NCI-H1048 (cell line): ENCODE data around the gene SLC29A2.
"Not testable (repeated sequence)": the region's sequence is repeated elsewhere in the genome, so short reads cannot be mapped to it uniquely, and the experiment has no call there.

Source experiments
- DNase-seq: peaks from one replicate; lab custom pipeline; 2025; lab: John Stamatoyannopoulos, UW

The SLC29A2 gene

GRCh38 chr11:66384316-66384715 lies 12.8 kb upstream of the SLC29A2 start:
- not testable (repeated sequence) for DNase-seq

DNA sequence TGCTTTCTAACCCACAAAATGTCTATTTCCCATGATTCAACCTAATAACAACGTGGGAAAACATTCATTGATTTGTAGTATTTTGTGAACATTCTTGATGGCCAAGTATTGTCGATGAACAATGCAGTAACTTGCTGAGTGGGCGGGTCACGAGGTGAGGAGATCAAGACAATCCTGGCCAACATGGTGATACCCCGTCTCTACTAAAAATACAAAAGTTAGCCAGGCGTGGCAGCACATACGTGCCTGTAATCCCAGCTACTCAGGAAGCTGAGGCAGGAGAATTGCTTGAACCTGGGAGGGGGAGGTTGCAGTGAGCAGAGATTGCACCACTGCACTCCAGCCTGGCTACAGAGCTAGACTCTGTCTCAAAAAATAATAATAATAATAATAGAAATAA lies 8.7 kb upstream of the SLC29A2 start:
- DNase-seq = not testable (repeated sequence)

DNA sequence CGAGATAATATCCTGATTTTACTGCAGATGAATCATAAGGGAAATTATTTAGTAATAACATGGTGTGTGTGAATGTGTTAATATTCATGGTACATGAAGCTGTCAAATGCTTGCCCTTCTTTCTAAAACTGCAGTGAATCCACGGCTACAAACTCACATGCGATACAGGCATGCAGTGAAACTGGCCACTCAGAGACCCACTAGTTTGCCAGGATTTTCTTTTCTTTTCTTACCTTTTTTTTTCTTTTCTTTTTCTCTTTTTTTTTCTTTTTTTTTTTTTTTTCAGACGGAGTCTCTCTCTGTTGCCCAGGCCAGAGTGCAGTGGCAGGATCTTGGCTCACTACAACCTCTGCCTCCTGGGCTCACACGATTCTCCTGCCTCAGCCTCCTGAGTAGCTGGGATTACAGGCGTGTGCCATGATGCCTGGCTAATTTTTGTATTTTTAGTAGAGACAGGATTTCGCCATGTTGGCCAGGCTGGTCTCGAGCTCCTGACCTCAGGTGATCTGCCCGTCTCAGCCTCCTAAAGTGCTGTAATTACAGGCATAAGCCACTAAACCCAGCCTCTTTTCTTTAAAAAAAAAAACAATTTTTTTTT lies 2.2 kb upstream of the SLC29A2 start:
- DNase-seq = not testable (repeated sequence)

GRCh38 chr11:66373265-66373664 lies 1.7 kb upstream of the SLC29A2 start:
- no peak for DNase-seq

DNA sequence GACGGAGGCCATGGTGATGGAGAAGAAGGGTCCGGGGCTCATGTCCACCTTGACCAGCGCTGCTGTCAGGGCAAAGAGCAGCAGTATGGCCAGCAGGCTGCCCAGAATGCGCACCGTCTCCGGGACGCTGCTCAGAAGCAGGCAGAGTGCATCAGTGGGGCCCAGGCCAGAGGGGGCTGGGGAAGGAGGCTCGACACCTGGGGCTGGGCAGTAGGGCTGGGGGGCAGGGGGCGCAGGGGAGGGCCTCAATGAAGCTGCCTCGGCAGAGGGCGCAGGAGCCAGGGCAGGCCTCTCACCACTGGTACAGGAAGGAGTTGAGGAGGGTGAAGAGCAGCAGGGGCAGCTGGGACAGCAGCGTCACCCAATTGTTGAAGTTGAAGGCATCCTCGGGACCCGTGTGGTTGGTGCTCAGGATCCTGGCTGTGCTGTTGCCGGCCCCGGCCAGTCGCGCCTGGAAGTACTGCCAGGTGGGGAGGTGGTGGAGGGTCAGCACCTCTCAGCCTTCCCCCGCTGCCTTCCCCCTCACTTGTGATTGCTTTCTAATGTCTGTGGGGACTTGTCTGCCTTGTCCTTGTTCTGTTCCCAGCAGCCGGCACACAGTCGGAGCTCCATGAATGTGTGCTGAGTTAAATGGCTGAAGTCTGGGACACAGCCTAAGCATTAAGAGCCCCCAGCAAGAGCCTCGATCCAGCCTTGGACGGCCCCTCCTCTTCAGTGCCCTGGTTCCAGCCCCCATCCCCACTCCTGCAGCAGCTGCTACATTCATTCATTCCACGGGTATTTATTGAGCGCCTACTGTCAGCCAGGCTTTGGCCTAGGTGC lies 2.3 kb downstream of the SLC29A2 start:
- DNase-seq = no peak

- DNase-seq = no peak
Observed at GRCh38 chr11:66368484-66368883, 3.1 kb downstream of the SLC29A2 start.

- DNase-seq = no peak
Observed at GRCh38 chr11:66367561-66368312, 3.8 kb downstream of the SLC29A2 start.

- DNase-seq = no peak
Observed at GRCh38 chr11:66366844-66367477, 4.6 kb downstream of the SLC29A2 start.

DNA sequence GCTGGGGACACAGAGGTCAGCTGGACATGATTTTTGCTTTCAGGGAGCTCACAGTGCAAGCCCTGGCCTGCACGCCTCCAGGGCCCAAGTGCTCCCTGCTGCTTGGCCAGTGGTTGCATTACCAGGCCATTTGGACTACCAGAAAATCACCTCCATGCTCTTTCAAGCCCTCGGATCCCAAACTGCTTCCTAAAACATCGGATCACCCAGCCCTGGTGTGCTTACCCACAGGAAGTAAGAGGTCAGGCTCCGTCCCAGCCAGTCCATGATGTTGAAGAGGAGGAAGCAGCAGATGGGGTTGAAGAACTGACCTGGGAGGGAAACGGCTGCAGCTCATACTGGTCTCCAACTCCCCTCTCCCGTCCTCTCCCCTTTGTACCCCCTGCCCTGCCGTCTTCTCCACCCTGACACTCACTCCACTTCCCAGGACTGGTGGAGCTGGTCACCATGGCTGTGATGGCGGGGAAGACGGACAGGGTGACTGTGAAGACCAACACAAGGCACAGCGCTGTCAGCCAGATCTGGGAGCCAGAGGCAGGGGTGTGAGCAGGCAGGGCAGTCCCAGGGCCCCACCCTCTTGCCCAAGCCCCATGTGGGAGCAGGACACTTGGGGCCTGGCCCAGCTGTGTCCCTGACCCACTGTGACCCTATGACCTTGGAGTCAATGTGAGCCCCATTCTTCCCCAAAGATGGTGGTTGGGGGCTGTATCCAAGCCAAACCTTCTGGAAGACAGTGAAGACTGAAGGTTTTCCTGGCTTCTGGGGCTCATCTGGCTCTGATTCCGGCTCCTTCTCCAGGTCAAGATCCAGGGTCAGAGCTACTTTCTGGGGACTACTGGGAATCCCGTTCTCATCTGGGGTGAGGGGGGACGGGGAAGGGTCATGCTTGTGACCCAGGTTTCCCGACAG lies 5.6 kb downstream of the SLC29A2 start:
- DNase-seq = no peak

- no peak for DNase-seq
Observed at GRCh38 chr11:66365166-66365565, 6.4 kb downstream of the SLC29A2 start.

GRCh38 chr11:66363805-66364535 lies 7.6 kb downstream of the SLC29A2 start:
- no peak for DNase-seq

DNA sequence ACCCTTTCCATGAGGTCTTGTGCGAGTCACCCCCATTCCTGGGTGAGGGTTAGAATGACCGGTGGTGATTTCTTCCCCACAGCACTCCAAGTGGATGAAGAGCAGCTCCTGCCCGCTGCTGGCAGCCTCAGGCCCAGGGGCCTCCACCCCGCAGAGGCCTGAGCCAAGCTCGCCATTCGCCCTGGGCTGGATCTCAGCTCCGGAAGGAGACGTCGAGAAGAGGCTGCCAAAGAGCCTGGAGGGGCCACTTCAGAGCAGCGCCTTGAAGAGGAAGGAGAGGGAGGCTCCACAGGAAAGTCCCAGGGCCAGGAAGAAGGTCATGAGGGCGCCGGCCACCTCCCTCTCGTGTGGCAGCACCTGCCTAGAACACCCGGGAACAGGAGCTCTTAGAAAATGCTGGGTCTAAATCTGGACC lies 8.4 kb downstream of the SLC29A2 start:
- no peak for DNase-seq

DNA sequence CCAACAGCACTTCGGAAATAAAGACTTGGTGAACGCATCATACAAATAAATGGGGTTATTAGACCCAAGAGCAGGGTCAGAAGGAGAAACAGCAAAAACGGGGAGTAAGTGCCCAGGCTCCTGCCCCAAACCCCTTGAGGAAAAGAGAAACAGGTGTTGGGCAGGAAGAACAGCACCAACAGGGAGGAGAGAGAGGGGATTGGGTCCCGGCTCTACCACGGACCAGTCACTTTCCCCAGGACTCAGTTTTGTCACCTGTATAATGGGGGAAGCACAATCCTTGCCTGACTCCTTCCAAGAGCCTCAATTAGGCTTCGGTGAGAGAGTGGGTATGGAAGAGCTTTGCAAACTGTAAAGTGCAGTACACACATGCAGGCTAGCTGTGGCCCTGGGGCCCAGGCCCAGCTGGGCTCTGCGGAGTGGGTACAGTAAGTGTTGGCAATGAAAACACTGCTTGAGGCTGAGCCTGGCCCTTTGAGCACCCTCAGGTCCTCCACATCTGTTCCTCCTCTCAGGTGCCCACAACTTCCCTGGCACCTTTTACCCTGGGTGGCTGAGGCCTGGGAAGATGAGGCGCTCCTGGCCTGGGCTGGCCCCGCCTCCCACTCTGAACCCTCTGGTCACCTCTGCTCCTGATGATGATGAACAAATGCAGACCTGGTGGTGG lies 8.9 kb downstream of the SLC29A2 start:
- no peak for DNase-seq

GRCh38 chr11:66361502-66361941 lies 10.0 kb downstream of the SLC29A2 start:
- DNase-seq = no peak

DNA sequence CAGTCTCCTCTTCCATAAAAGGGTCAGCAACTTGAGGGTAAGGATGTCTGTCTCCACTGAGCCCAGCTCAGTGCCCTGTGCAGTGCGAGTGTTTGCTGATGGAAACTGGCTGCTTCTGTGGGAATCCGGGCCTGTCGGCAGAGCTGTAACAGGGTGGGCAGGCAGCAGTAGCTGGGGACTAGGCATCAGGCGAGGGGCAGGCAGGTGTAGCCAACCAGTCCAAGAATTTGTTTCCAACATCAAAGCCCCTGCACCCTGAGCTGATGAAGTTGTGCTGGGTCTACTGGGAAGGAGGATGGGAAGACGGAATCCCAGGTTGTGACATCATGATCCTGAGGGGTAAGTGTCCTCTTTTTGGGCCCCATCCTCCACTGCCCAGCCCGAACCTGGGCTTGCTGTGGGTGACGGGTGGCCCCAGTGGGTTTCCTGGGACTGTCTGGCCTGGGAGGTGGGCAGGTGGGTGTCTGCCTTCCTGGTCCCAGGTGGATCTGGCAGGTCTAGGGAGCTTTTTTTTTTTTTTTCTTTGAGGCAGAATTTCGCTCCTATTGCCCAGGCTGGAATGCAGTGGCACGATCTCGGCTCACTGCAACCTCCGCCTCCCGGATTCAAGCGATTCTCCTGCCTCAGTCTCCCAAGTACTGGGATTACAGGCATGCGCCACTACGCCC lies 11.0 kb downstream of the SLC29A2 start:
- DNase-seq = no peak

DNA sequence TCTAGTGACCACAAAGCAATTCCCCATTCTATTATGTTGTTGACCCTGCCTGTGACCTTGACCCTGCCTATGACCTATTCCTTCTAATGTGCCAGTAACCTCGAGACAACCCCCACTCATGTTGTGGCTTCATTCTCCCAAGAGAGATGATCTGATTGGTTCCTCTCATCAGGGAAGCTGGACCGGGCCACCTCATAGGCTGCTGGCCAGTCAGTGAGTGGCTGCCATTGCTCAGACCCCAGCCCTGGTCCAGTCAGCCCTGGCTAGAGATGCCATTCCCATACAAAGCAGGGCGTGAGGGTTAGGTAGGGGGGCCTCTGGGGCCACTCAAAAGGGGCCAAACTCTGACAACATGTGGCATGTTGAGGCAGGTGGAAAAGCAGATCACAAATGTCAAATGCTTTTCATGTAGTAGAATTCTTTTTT lies 11.9 kb downstream of the SLC29A2 start:
- no peak for DNase-seq

GRCh38 chr11:66350560-66351235 lies 20.9 kb downstream of the SLC29A2 start:
- not testable (repeated sequence) for DNase-seq

DNA sequence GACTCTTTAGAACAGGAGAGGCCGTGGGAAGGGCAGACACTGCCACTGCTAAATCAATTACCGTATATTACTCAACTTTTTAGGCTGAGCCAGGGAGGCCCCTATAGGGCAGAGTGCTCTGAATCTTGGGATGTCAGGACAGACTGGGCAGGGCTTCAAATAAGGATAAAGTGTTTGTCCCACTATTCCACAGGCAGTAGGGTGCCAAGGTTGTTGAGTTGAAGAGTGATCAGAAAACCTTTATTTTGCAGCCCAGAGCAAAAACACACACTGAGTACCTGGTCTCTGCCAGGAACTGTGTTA lies 22.5 kb downstream of the SLC29A2 start:
- no peak for DNase-seq
